ENCODE data around the gene DMXL2. TPM values are rescaled to one million over a fixed set of nuclear protein-coding genes. Genes with fewer than 3 reads are reported as not detected.

Gene DMXL2
- total RNA-seq, 2 donors from 2014 or later: 21.7 to 33.4 TPM

GRCh38 chr15:51403946-51404695 lies 218.4 kb downstream of the DMXL2 start:
- TF ChIP-seq, protein P1, sequence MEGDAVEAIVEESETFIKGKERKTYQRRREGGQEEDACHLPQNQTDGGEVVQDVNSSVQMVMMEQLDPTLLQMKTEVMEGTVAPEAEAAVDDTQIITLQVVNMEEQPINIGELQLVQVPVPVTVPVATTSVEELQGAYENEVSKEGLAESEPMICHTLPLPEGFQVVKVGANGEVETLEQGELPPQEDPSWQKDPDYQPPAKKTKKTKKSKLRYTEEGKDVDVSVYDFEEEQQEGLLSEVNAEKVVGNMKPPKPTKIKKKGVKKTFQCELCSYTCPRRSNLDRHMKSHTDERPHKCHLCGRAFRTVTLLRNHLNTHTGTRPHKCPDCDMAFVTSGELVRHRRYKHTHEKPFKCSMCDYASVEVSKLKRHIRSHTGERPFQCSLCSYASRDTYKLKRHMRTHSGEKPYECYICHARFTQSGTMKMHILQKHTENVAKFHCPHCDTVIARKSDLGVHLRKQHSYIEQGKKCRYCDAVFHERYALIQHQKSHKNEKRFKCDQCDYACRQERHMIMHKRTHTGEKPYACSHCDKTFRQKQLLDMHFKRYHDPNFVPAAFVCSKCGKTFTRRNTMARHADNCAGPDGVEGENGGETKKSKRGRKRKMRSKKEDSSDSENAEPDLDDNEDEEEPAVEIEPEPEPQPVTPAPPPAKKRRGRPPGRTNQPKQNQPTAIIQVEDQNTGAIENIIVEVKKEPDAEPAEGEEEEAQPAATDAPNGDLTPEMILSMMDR (IDR thresholded peaks at IDR 0.05): no peak
- Histone ChIP-seq H3K9me3 (no peaks in the 10 kb centered on the region), H3K4me3 (no peak overlapping the region), H3K27me3 (no peaks in the 10 kb centered on the region), H3K36me3 (no peaks in the 10 kb centered on the region), H3K4me1 (no peaks in the 10 kb centered on the region), H3K27ac (no peak overlapping the region), H3K9ac (ENCODE audit: low read depth in 2 of 2, low read length in 2 of 2) (no peak overlapping the region)
- peak; percentile 7 for DNase-seq
- intact Hi-C loops (cut with DNase I): no loop called here

GRCh38 chr15:51403072-51403878 lies 219.3 kb downstream of the DMXL2 start:
- intact Hi-C loops (cut with DNase I): no loop called here
- no peaks in the 10 kb centered on the region for H3K4me1 ChIP-seq
- H3K4me3 ChIP-seq: no peak overlapping the region
- H3K36me3 ChIP-seq: no peaks in the 10 kb centered on the region
- TF ChIP-seq, protein P1 (IDR thresholded peaks at IDR 0.05): peak; percentile 40
- H3K27me3 ChIP-seq: no peaks in the 10 kb centered on the region
- no peak overlapping the region for H3K27ac ChIP-seq
- H3K9me3 ChIP-seq: no peaks in the 10 kb centered on the region
- peak; percentile 19 for DNase-seq
- no peak overlapping the region for H3K9ac ChIP-seq (ENCODE audit: low read depth in 2 of 2, low read length in 2 of 2)

- H3K9me3 ChIP-seq: no peaks in the 10 kb centered on the region
- intact Hi-C loops (cut with DNase I): no loop called here
- H3K9ac ChIP-seq (ENCODE audit: low read depth in 2 of 2, low read length in 2 of 2): no peak overlapping the region
- H3K36me3 ChIP-seq: no peaks in the 10 kb centered on the region
- H3K4me1 ChIP-seq: no peaks in the 10 kb centered on the region
- no peaks in the 10 kb centered on the region for H3K27me3 ChIP-seq
- TF ChIP-seq, protein P1 (IDR thresholded peaks at IDR 0.05): no peak
- no peak overlapping the region for H3K4me3 ChIP-seq
- H3K27ac ChIP-seq: no peak overlapping the region
- peak; percentile 38 for DNase-seq
Measured at GRCh38 chr15:51401872-51402517, 220.6 kb downstream of the DMXL2 start.

DNA sequence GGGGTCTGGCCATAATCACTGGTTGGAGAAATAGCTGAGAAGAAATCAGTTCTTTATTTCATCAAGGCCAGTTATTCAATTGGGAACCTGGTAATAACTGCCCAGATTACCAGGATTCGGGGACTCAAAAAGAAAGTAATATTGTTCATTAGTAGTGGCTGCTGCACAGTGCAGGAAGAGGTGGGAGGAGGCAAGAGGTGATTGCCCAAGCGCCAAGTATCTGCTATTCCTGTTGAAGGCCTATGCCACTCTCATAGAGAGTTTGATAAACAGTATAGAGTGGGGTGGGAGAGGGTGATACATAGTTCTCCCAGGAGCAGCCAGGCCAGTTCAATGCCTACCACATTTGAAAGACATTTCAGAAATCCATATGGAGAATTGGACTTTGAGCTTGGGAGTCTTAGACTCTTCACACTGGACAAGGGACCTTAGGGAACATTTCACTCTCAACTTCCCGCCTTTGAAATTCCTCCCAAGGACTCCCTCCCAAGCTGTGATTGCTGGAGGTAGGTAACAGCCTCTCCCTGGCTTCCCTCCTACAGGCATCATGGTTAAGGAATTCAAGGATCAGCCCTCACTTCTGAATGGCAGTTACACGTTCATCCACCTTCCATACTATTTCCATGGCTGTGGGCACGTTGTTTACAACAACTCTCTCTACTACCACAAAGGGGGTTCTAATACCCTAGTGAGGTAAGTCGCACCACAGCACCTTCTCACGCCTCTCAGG lies 221.4 kb downstream of the DMXL2 start:
- no peak overlapping the region for H3K27ac ChIP-seq
- intact Hi-C loops (cut with DNase I): no loop called here
- H3K9ac ChIP-seq (ENCODE audit: low read depth in 2 of 2, low read length in 2 of 2): no peak overlapping the region
- peak; percentile 2 for DNase-seq
- no peak overlapping the region for H3K4me3 ChIP-seq
- no peaks in the 10 kb centered on the region for H3K36me3 ChIP-seq
- H3K4me1 ChIP-seq: no peaks in the 10 kb centered on the region
- TF ChIP-seq, protein P1 (IDR thresholded peaks at IDR 0.05): no peak
- H3K9me3 ChIP-seq: no peaks in the 10 kb centered on the region
- H3K27me3 ChIP-seq: no peaks in the 10 kb centered on the region

GRCh38 chr15:51398626-51399025 lies 223.9 kb downstream of the DMXL2 start:
- Histone ChIP-seq H3K9me3 (no peaks in the 10 kb centered on the region), H3K4me1 (no peaks in the 10 kb centered on the region), H3K27me3 (no peaks in the 10 kb centered on the region), H3K27ac (no peak overlapping the region), H3K4me3 (no peak overlapping the region), H3K9ac (ENCODE audit: low read depth in 2 of 2, low read length in 2 of 2) (no peak overlapping the region), H3K36me3 (no peaks in the 10 kb centered on the region)
- DNase-seq: no peak
- intact Hi-C loops (cut with DNase I): no loop called here
- TF ChIP-seq, protein P1 (IDR thresholded peaks at IDR 0.05): no peak
